Urinary bladder (tissue), 4 donors: ENCODE measurements around the gene COL16A1. TPM values are rescaled to one million over a fixed set of nuclear protein-coding genes. Genes with fewer than 3 reads are reported as not detected.

Experiments
- DNase-seq: peaks from one replicate; pipeline ENCODE4 v3.0.0-alpha.2; 2015; ENCODE audit errors: extremely low spot score
- H3K27ac ChIP-seq: one replicate; pipeline ENCODE4 v1.5.1; 2013; ENCODE audit warnings: low read depth, mild to moderate bottlenecking, moderate library complexity
- H3K36me3 ChIP-seq: one replicate; pipeline ENCODE4 v1.6.1; 2013; ENCODE audit warnings: mild to moderate bottlenecking, moderate library complexity; ENCODE audit not compliant: insufficient read depth
- H3K4me1 ChIP-seq: one replicate; pipeline ENCODE4 v1.6.1; 2013; ENCODE audit warnings: mild to moderate bottlenecking, moderate library complexity; ENCODE audit not compliant: insufficient read depth
- H3K4me3 ChIP-seq: one replicate; pipeline ENCODE4 v1.5.1; 2013; ENCODE audit warnings: low read depth, low read length
- WGBS: extraction: QIAGEN DNeasy Blood & Tissue Kit; methylation state at CpG from one replicate; pipeline ENCODE4 v1.1.7; 2013; 5-methylcytosine and 5-hydroxymethylcytosine counted together
- polyA plus RNA-seq: library from polyadenylated mRNA; stranded (reverse); fragments of 200-250 nt; gene quantifications from one replicate; pipeline ENCODE4 v1.2.3, GENCODE V29; 2013
- total RNA-seq: library from RNA; depleted of rRNA; stranded (reverse); fragments of >200 nt; gene quantifications from one replicate; pipeline ENCODE4 v1.2.3, GENCODE V29; 2014
- donor health status: healthy with polysubstance abuse.
- donor health status: healthy.

COL16A1 gene
- total and polyA plus RNA-seq, 2 donors, result 166 to 217 TPM

- no peak overlapping the region for H3K4me3 ChIP-seq
- H3K4me1 ChIP-seq, result no peaks in the 10 kb centered on the region
- no peaks in the 10 kb centered on the region for H3K36me3 ChIP-seq
- no peak overlapping the region for H3K27ac ChIP-seq
- WGBS, result 87% methylated on average over 32 of the region's 32 CpGs
- DNase-seq, result no peak
Measured at GRCh38 chr1:31742462-31743212, 38.8 kb upstream of the COL16A1 start.

- no peaks in the 10 kb centered on the region for H3K4me1 ChIP-seq
- no peaks in the 10 kb centered on the region for H3K36me3 ChIP-seq
- WGBS, result 58% methylated on average over 12 of the region's 12 CpGs
- H3K27ac ChIP-seq, result no peak overlapping the region
- DNase-seq, result no peak
- H3K4me3 ChIP-seq, result no peak overlapping the region
Measured at GRCh38 chr1:31739346-31739745, 35.5 kb upstream of the COL16A1 start.

GRCh38 chr1:31736675-31737074, 32.9 kb upstream of the COL16A1 start:
- H3K4me3 ChIP-seq, result no peak overlapping the region
- H3K36me3 ChIP-seq, result no peaks in the 10 kb centered on the region
- DNase-seq, result no peak
- WGBS, result 82% methylated on average over 18 of the region's 18 CpGs
- H3K27ac ChIP-seq, result no peak overlapping the region
- H3K4me1 ChIP-seq, result no peaks in the 10 kb centered on the region

- H3K27ac ChIP-seq, result no peak overlapping the region
- H3K4me1 ChIP-seq, result no peaks in the 10 kb centered on the region
- H3K36me3 ChIP-seq, result no peaks in the 10 kb centered on the region
- no peak overlapping the region for H3K4me3 ChIP-seq
- DNase-seq, result no peak
- 93% methylated on average over 10 of the region's 10 CpGs for WGBS
Measured at GRCh38 chr1:31735571-31735970, 31.8 kb upstream of the COL16A1 start.

- no peak for DNase-seq
- H3K4me1 ChIP-seq, result no peaks in the 10 kb centered on the region
- no peak overlapping the region for H3K27ac ChIP-seq
- H3K36me3 ChIP-seq, result no peaks in the 10 kb centered on the region
- no peak overlapping the region for H3K4me3 ChIP-seq
- 92% methylated on average over 7 of the region's 7 CpGs for WGBS
Measured at GRCh38 chr1:31734582-31735107, 30.8 kb upstream of the COL16A1 start.

GRCh38 chr1:31733389-31734219, 29.8 kb upstream of the COL16A1 start:
- Histone ChIP-seq H3K4me1 (no peaks in the 10 kb centered on the region), H3K36me3 (no peaks in the 10 kb centered on the region), H3K27ac (no peak overlapping the region), H3K4me3 (no peak overlapping the region)
- WGBS, result 83% methylated on average over 19 of the region's 19 CpGs
- no peak for DNase-seq

- 87% methylated on average over 18 of the region's 18 CpGs for WGBS
- no peak for DNase-seq
- H3K27ac ChIP-seq, result no peak overlapping the region
- H3K36me3 ChIP-seq, result no peaks in the 10 kb centered on the region
- H3K4me1 ChIP-seq, result no peaks in the 10 kb centered on the region
- no peak overlapping the region for H3K4me3 ChIP-seq
Measured at GRCh38 chr1:31732751-31733289, 29.0 kb upstream of the COL16A1 start.

GRCh38 chr1:31732343-31732742, 28.5 kb upstream of the COL16A1 start:
- WGBS, result 81% methylated on average over 6 of the region's 6 CpGs
- no peaks in the 10 kb centered on the region for H3K36me3 ChIP-seq
- H3K4me1 ChIP-seq, result no peaks in the 10 kb centered on the region
- H3K27ac ChIP-seq, result no peak overlapping the region
- DNase-seq, result no peak
- no peak overlapping the region for H3K4me3 ChIP-seq

GRCh38 chr1:31731049-31731565, 27.3 kb upstream of the COL16A1 start:
- Histone ChIP-seq H3K4me3 (no peak overlapping the region), H3K4me1 (no peaks in the 10 kb centered on the region), H3K27ac (no peak overlapping the region), H3K36me3 (no peaks in the 10 kb centered on the region)
- 86% methylated on average over 12 of the region's 12 CpGs for WGBS
- no peak for DNase-seq

GRCh38 chr1:31730336-31731048, 26.7 kb upstream of the COL16A1 start:
- H3K36me3 ChIP-seq, result no peaks in the 10 kb centered on the region
- WGBS, result 78% methylated on average over 25 of the region's 25 CpGs
- H3K4me1 ChIP-seq, result no peaks in the 10 kb centered on the region
- no peak overlapping the region for H3K27ac ChIP-seq
- no peak overlapping the region for H3K4me3 ChIP-seq
- no peak for DNase-seq

GRCh38 chr1:31727849-31728248, 24.0 kb upstream of the COL16A1 start:
- WGBS, result 91% methylated on average over 19 of the region's 19 CpGs
- Histone ChIP-seq H3K36me3 (no peaks in the 10 kb centered on the region), H3K4me3 (no peak overlapping the region), H3K27ac (no peak overlapping the region), H3K4me1 (no peaks in the 10 kb centered on the region)
- no peak for DNase-seq

GRCh38 chr1:31727195-31727594, 23.4 kb upstream of the COL16A1 start:
- H3K36me3 ChIP-seq, result no peaks in the 10 kb centered on the region
- H3K27ac ChIP-seq, result no peak overlapping the region
- 94% methylated on average over 14 of the region's 14 CpGs for WGBS
- H3K4me3 ChIP-seq, result no peak overlapping the region
- no peak for DNase-seq
- H3K4me1 ChIP-seq, result no peaks in the 10 kb centered on the region

- 78% methylated on average over 4 of the region's 4 CpGs for whole genome bisulfite sequencing
- Histone ChIP-seq H3K27ac (no peak overlapping the region), H3K4me1 (no peaks in the 10 kb centered on the region), H3K4me3 (no peak overlapping the region), H3K36me3 (no peaks in the 10 kb centered on the region)
- DNase-seq, result no peak
Measured at GRCh38 chr1:31726715-31727114, 22.9 kb upstream of the COL16A1 start.
